Activated CD4-positive, alpha-beta T cell treated with anti-CD3 and anti-CD28 coated beads, Interleukin-2, Interleukin-4, amounts not matched to agents 100 ng/mL and 50 ng/mL, durations not matched to agents 16 hours and 8 hours (primary cell): ENCODE data around the gene IFNGR1.
"Not testable (repeated sequence)": the region's sequence is repeated elsewhere in the genome, so short reads cannot be mapped to it uniquely, and the experiment has no call there.

Experiments
- DNase-seq: peaks from one replicate; pipeline ENCODE4 v3.0.0-alpha.2; 2020; ENCODE audit warnings: low spot score

The IFNGR1 gene

GRCh38 chr6:137213331-137213740, 5.8 kb downstream of the IFNGR1 start:
- no peak for DNase-seq

GRCh38 chr6:137211910-137212309, 7.3 kb downstream of the IFNGR1 start:
- no peak for DNase-seq

GRCh38 chr6:137210903-137211302, 8.3 kb downstream of the IFNGR1 start:
- no peak for DNase-seq

GRCh38 chr6:137208279-137208678, 10.9 kb downstream of the IFNGR1 start:
- no peak for DNase-seq

- DNase-seq: not testable (repeated sequence)
These were observed 11.7 kb downstream of the IFNGR1 start for GRCh38 chr6:137207457-137207856.

- DNase-seq: no peak
These were observed 12.6 kb downstream of the IFNGR1 start for GRCh38 chr6:137206577-137206976.

GRCh38 chr6:137203256-137203655, 15.9 kb downstream of the IFNGR1 start:
- DNase-seq: no peak

GRCh38 chr6:137202078-137202477, 17.1 kb downstream of the IFNGR1 start:
- DNase-seq: no peak

- DNase-seq: no peak
These were observed 18.2 kb downstream of the IFNGR1 start for GRCh38 chr6:137201006-137201405.

- DNase-seq: no peak
These were observed 18.9 kb downstream of the IFNGR1 start for GRCh38 chr6:137200288-137200687.

- no peak for DNase-seq
These were observed 21.2 kb downstream of the IFNGR1 start for GRCh38 chr6:137197684-137198645.

GRCh38 chr6:137193256-137194070, 25.7 kb downstream of the IFNGR1 start:
- DNase-seq: no peak

- DNase-seq: no peak
These were observed 26.4 kb downstream of the IFNGR1 start for GRCh38 chr6:137192821-137193220.

GRCh38 chr6:137191670-137192069, 27.5 kb downstream of the IFNGR1 start:
- no peak for DNase-seq

- DNase-seq: no peak
These were observed 27.9 kb downstream of the IFNGR1 start for GRCh38 chr6:137191236-137191635.

GRCh38 chr6:137190583-137191094, 28.5 kb downstream of the IFNGR1 start:
- DNase-seq: no peak

GRCh38 chr6:137188855-137189254, 30.3 kb downstream of the IFNGR1 start:
- no peak for DNase-seq

- no peak for DNase-seq
These were observed 33.9 kb downstream of the IFNGR1 start for GRCh38 chr6:137185290-137185689.

- DNase-seq: no peak
These were observed 36.5 kb downstream of the IFNGR1 start for GRCh38 chr6:137182654-137183073.

GRCh38 chr6:137181891-137182653, 37.1 kb downstream of the IFNGR1 start:
- DNase-seq: no peak

GRCh38 chr6:137177611-137178010, 41.6 kb downstream of the IFNGR1 start:
- no peak for DNase-seq

- DNase-seq: no peak
These were observed 42.5 kb downstream of the IFNGR1 start for GRCh38 chr6:137176729-137177128.
